T47D (cell line): ENCODE results near the gene ISM1.

Source experiments
- DNase-seq, 2 experiments: peaks; one replicate each; pipeline versions ENCODE4 v3.0.0 to v3.0.0-alpha.2; 2011 to 2012; ENCODE audit warnings: low read depth in 1 of 2, low spot score in 1 of 2
- JUND ChIP-seq: IDR thresholded peaks from 2 replicates; pipeline ENCODE4 v1.6.1; 2012; ENCODE audit warnings: low read depth
- in situ Hi-C: cut with HindIII; loops from 2 replicates; pipeline ENCODE4 v1.10.0; 2016; ENCODE audit warnings: low sequenced_read_pairs, low pct_unique_long_range_greater_than_20kb

Gene ISM1

GRCh38 chr20:13220904-13221297 is at the start of gene ISM1:
Gene ISM1, plus strand, starts transcription at chr20:13221274. Its CDS starts 503 bp downstream, at chr20:13221777.
- DNase-seq: peak; percentile 25 to 54
- in situ Hi-C loops: no loop called here
- no peak for TF ChIP-seq JUND

- peak in 1 of 2 experiments; percentile 38 for DNase-seq
- in situ Hi-C loops: no loop called here
- TF ChIP-seq JUND: no peak
Observed at GRCh38 chr20:13173201-13173600, 47.9 kb upstream of the ISM1 start.

GRCh38 chr20:13174402-13174801 is 46.7 kb upstream of the ISM1 start:
- no peak for TF ChIP-seq JUND
- DNase-seq: no peak
- in situ Hi-C loops: no loop called here

- no peak for TF ChIP-seq JUND
- DNase-seq: no peak
- in situ Hi-C loops: no loop called here
Observed at GRCh38 chr20:13180986-13181889, 39.8 kb upstream of the ISM1 start.

GRCh38 chr20:13183005-13183404 is 38.1 kb upstream of the ISM1 start:
- no peak for TF ChIP-seq JUND
- DNase-seq: no peak
- in situ Hi-C loops: no loop called here

- DNase-seq: no peak
- TF ChIP-seq JUND: no peak
- in situ Hi-C loops: no loop called here
Observed at GRCh38 chr20:13186043-13186774, 34.9 kb upstream of the ISM1 start.

- in situ Hi-C loops: no loop called here
- TF ChIP-seq JUND: no peak
- DNase-seq: no peak
Observed at GRCh38 chr20:13187899-13188298, 33.2 kb upstream of the ISM1 start.

- TF ChIP-seq JUND: no peak
- in situ Hi-C loops: no loop called here
- DNase-seq: no peak
Observed at GRCh38 chr20:13199279-13199678, 21.8 kb upstream of the ISM1 start.

GRCh38 chr20:13200767-13201500 is 20.1 kb upstream of the ISM1 start:
- no peak for DNase-seq
- in situ Hi-C loops: no loop called here

GRCh38 chr20:13202565-13202964 is 18.5 kb upstream of the ISM1 start:
- in situ Hi-C loops: no loop called here
- no peak for DNase-seq
- TF ChIP-seq JUND: no peak

More at GRCh38 chr20:13200767-13201500, 20.1 kb upstream of the ISM1 start:
- no peak for TF ChIP-seq JUND

GRCh38 chr20:13205425-13205824 is 15.6 kb upstream of the ISM1 start:
- DNase-seq: no peak
- in situ Hi-C loops: no loop called here
- no peak for TF ChIP-seq JUND

GRCh38 chr20:13205848-13206434 is 15.1 kb upstream of the ISM1 start:
- TF ChIP-seq JUND: no peak
- no peak for DNase-seq
- in situ Hi-C loops: no loop called here
